A549 treated with ZK216348 at 1 μM for 4 hours (cell line): ENCODE data around the gene ATG7. TPM values are rescaled to one million over a fixed set of nuclear protein-coding genes. Genes with fewer than 3 reads are reported as not detected.

Experiments
- total RNA-seq: library from RNA; stranded (reverse); fragments of 200-300 nt; extraction: Qiagen RNA extraction; gene quantifications from 5 replicates; pipeline ENCODE4 v1.2.3, GENCODE V29; 2022; ENCODE audit warnings: low read depth

ATG7 gene, protein sequence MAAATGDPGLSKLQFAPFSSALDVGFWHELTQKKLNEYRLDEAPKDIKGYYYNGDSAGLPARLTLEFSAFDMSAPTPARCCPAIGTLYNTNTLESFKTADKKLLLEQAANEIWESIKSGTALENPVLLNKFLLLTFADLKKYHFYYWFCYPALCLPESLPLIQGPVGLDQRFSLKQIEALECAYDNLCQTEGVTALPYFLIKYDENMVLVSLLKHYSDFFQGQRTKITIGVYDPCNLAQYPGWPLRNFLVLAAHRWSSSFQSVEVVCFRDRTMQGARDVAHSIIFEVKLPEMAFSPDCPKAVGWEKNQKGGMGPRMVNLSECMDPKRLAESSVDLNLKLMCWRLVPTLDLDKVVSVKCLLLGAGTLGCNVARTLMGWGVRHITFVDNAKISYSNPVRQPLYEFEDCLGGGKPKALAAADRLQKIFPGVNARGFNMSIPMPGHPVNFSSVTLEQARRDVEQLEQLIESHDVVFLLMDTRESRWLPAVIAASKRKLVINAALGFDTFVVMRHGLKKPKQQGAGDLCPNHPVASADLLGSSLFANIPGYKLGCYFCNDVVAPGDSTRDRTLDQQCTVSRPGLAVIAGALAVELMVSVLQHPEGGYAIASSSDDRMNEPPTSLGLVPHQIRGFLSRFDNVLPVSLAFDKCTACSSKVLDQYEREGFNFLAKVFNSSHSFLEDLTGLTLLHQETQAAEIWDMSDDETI
- 15.1 to 18.2 TPM (median 15.3 TPM) in 5 replicates for total RNA-seq

GRCh38 chr3:11271986-11272904 lies at the start of gene ATG7:
Gene ATG7, plus strand, starts transcription at chr3:11272397. Its CDS starts 26,299 bp downstream, at chr3:11298696.

Other genes starting within 250 kb of the ATG7 start
- gene HRH1, start 117.9 kb upstream of the ATG7 start, total RNA-seq, result 6.8 to 8.4 TPM (median 7.8 TPM) in 5 replicates